GM10266 (cell line): ENCODE data around the gene PBX2.
"Not testable (repeated sequence)": the region's sequence is repeated elsewhere in the genome, so short reads cannot be mapped to it uniquely, and the experiment has no call there.

Experiments
- DNase-seq: peaks from one replicate; pipeline ENCODE4 v3.0.0; 2012; ENCODE audit errors: extremely low spot score
- CTCF ChIP-seq: IDR thresholded peaks from 2 replicates; pipeline ENCODE4 v1.5.1; 2012; ENCODE audit warnings: mild to moderate bottlenecking, low read depth; ENCODE audit not compliant: control insufficient read depth, insufficient read depth; ENCODE audit errors: missing control alignments

PBX2 gene

GRCh38 chr6:32213649-32214048 lies 23.6 kb upstream of the PBX2 start:
- no peak for DNase-seq
- no peak for TF ChIP-seq CTCF

GRCh38 chr6:32212076-32212760 lies 22.2 kb upstream of the PBX2 start:
- TF ChIP-seq CTCF, result no peak
- DNase-seq, result no peak

GRCh38 chr6:32211432-32211831 lies 21.4 kb upstream of the PBX2 start:
- not testable (repeated sequence) for DNase-seq

GRCh38 chr6:32210191-32210601 lies 20.2 kb upstream of the PBX2 start:
- no peak for TF ChIP-seq CTCF
- DNase-seq, result no peak

- no peak for TF ChIP-seq CTCF
These were observed 19.0 kb upstream of the PBX2 start for GRCh38 chr6:32208996-32209395.

GRCh38 chr6:32204268-32204715 lies 14.3 kb upstream of the PBX2 start:
- DNase-seq, result no peak
- TF ChIP-seq CTCF, result no peak

More at GRCh38 chr6:32208996-32209395, 19.0 kb upstream of the PBX2 start:
- no peak for DNase-seq

GRCh38 chr6:32203426-32204267 lies 13.6 kb upstream of the PBX2 start:
- DNase-seq, result no peak
- no peak for TF ChIP-seq CTCF
